HepG2 (cell line): Measurements from ENCODE around the gene ZNF428. TPM values are rescaled to one million over a fixed set of nuclear protein-coding genes. Genes with fewer than 3 reads are reported as not detected.

ENCODE experiments used
- ATAC-seq: fragments of 200-7000 bp; cut with Tn5 transposase; 3 replicates; pipeline ENCODE4 v1.9.1; 2020; ENCODE audit warnings: mild to moderate bottlenecking, moderate library complexity
- BruUV-seq: library from RNA; stranded (reverse); fragments of 400-500 nt; replicated peaks from 2 replicates; lab custom pipeline; 2021; lab: Mats Ljungman, UMichigan
- CTCF ChIA-PET: fragments of 300-600 bp; formaldehyde crosslinking; extraction: SDS; loops from one replicate; lab custom pipeline; 2021; ENCODE audit warnings: low total read pairs, inconsistent platforms, low intra/inter-chr PET ratio; lab: Yijun Ruan, JAX
- POLR2A ChIA-PET: fragments of 350-600 bp; sonication (Branson Sonifier 250); formaldehyde crosslinking; loops from one replicate; lab custom pipeline; 2020; ENCODE audit warnings: antibody characterized with exemption, inconsistent platforms; lab: Yijun Ruan, JAX
- DNase-seq: peaks from one replicate; pipeline ENCODE4 v3.0.0-alpha.2; 2015; ENCODE audit warnings: low spot score
- FAIRE-seq: peaks from 3 replicates; lab custom pipeline; 2011; peaks lifted over from hg19 to GRCh38; lab: Jason Lieb, UNC
- H2AFZ ChIP-seq: one replicate; pipeline ENCODE4 v1.6.1; 2011; ENCODE audit warnings: low read length, inconsistent platforms
- H3K27ac ChIP-seq: fragments of 300-600 bp; 3 replicates; pipeline ENCODE4 v1.8.0; 2011; ENCODE audit warnings: mixed run types, mild to moderate bottlenecking, mixed read lengths, low read length, inconsistent platforms; ENCODE audit not compliant: insufficient read depth; ENCODE audit errors: extremely low read length
- H3K27me3 ChIP-seq, 2 experiments: fragments of 200-600 bp in 1 of 2; 2 replicates in 1 of 2; 3 replicates in 1 of 2; pipeline versions ENCODE4 v1.6.0 to v1.8.0; 2011; ENCODE audit warnings: low read length in 2 of 2, mild to moderate bottlenecking in 2 of 2, moderate library complexity in 2 of 2, inconsistent platforms in 1 of 2; ENCODE audit not compliant: insufficient read depth in 2 of 2, control insufficient read depth in 1 of 2
- H3K36me3 ChIP-seq, 2 experiments: fragments of 200-600 bp in 1 of 2; replicated peaks in 1 of 2; 2 replicates in 1 of 2; 3 replicates in 1 of 2; pipeline versions ENCODE4 v1.5.1 to v1.8.0; 2011; ENCODE audit warnings: low read length in 2 of 2, inconsistent platforms in 1 of 2; ENCODE audit not compliant: insufficient read depth in 2 of 2, control insufficient read depth in 1 of 2
- H3K4me1 ChIP-seq: 2 replicates; pipeline ENCODE4 v1.5.1; 2012; ENCODE audit warnings: low read length, inconsistent platforms; ENCODE audit not compliant: insufficient read depth
- H3K4me2 ChIP-seq: 2 replicates; pipeline ENCODE4 v1.6.0; 2011; ENCODE audit warnings: low read depth, low read length, inconsistent platforms
- H3K4me3 ChIP-seq, 3 experiments: fragments of 200-600 bp in 1 of 3; sonication (generic), shearing (Covaris generic) in 1 of 3; replicated peaks in 1 of 3; 2 replicates each; pipeline ENCODE4 v1.5.1; 2011 to 2016; ENCODE audit warnings: low read length in 3 of 3, inconsistent platforms in 2 of 3, low read depth in 2 of 3, mild to moderate bottlenecking in 2 of 3, control low read depth in 1 of 3, mixed read lengths in 1 of 3; ENCODE audit not compliant: insufficient read depth in 1 of 3
- H3K79me2 ChIP-seq: one replicate; pipeline ENCODE4 v1.6.1; 2011; ENCODE audit warnings: low read length, inconsistent platforms; ENCODE audit not compliant: insufficient read depth
- H3K9ac ChIP-seq: 2 replicates; pipeline ENCODE4 v1.6.0; 2011; ENCODE audit warnings: mild to moderate bottlenecking, low read depth, low read length, inconsistent platforms; ENCODE audit not compliant: insufficient read depth
- H3K9me3 ChIP-seq: 2 replicates; pipeline ENCODE4 v1.5.1; 2012; ENCODE audit warnings: mild to moderate bottlenecking, low read length
- H4K20me1 ChIP-seq: 2 replicates; pipeline ENCODE4 v1.6.0; 2011; ENCODE audit warnings: inconsistent platforms, mild to moderate bottlenecking, low read length, moderate library complexity; ENCODE audit not compliant: insufficient read depth
- CAMTA2 ChIP-seq: sonication (generic); formaldehyde crosslinking; IDR thresholded peaks from 2 replicates; pipeline ENCODE4 v1.4.0; 2020; ENCODE audit warnings: mild to moderate bottlenecking, missing genetic modification reagents, borderline replicate concordance
- GLI4 ChIP-seq: sonication (generic); formaldehyde crosslinking; IDR thresholded peaks from 2 replicates; pipeline ENCODE4 v1.5.1; 2020; ENCODE audit warnings: missing genetic modification reagents, mild to moderate bottlenecking, moderate library complexity, borderline replicate concordance
- PTBP1 ChIP-seq: fragments of 200-400 bp; formaldehyde crosslinking; IDR thresholded peaks from 2 replicates; pipeline ENCODE4 v1.6.1; 2018; ENCODE audit warnings: low read length, low read depth; ENCODE audit not compliant: poor library complexity, severe bottlenecking
- SIN3A ChIP-seq: IDR thresholded peaks from 2 replicates; pipeline ENCODE4 v1.6.1; 2011; ENCODE audit warnings: low read depth, mild to moderate bottlenecking, control low read depth, low read length, borderline replicate concordance
- TAF1 ChIP-seq: sonication (generic); formaldehyde crosslinking; IDR thresholded peaks from 2 replicates; pipeline ENCODE4 v1.4.0; 2020; ENCODE audit warnings: missing genetic modification reagents
- ZFYVE20 ChIP-seq: sonication (generic); formaldehyde crosslinking; IDR thresholded peaks from 2 replicates; pipeline ENCODE4 v1.8.0; 2023; ENCODE audit warnings: low read depth, mild to moderate bottlenecking, moderate library complexity, missing genetic modification reagents, borderline replicate concordance
- WGBS: methylation state at CpG from one replicate; pipeline ENCODE4 v1.1.6; 2017; ENCODE audit warnings: low lambda C conversion rate; 5-methylcytosine and 5-hydroxymethylcytosine counted together
- in situ Hi-C: cut with HindIII; loops from 2 replicates; pipeline ENCODE4 v1.10.0; 2017; ENCODE audit warnings: low pct_unique_long_range_greater_than_20kb; ENCODE audit not compliant: extremely low pct_ligation_motif_present
- intact Hi-C: fragments of 100-400 bp; cut with micrococcal nuclease; formaldehyde crosslinking; loops from one replicate; pipeline ENCODE4 v1.10.0; 2022; ENCODE audit not compliant: unreplicated experiment
- polyA plus RNA-seq, 8 experiments: library from polyadenylated mRNA; depleted of rRNA in 3 of 8; stranded (reverse) in 7 of 8; unstranded in 1 of 8; fragments of >200 nt; fragmentation: Illumina TruSeq in 4 of 8; extraction: Trizol in 4 of 8; gene quantifications; 2 replicates each; pipeline versions ENCODE4 v1.2.1 to v1.2.3, GENCODE V29; 2011 to 2016; ENCODE audit warnings: low read depth in 4 of 8, missing spikeins in 1 of 8, mixed read lengths in 1 of 8; ENCODE audit not compliant: insufficient read depth in 1 of 8
- total RNA-seq, 5 experiments: library from RNA; depleted of rRNA; stranded (reverse); fragments of >200 nt; fragmentation: Illumina TruSeq; extraction: Trizol; gene quantifications; 2 replicates each; pipeline ENCODE4 v1.2.3, GENCODE V29; 2016; ENCODE audit warnings: low read depth in 1 of 5
- TF ChIP-seq, protein P1 (sequence below): sonication (generic); formaldehyde crosslinking; IDR thresholded peaks from 2 replicates; pipeline ENCODE4 v1.5.1; 2020; ENCODE audit warnings: mild to moderate bottlenecking, missing genetic modification reagents, moderate library complexity
- TF ChIP-seq, protein P2 (sequence below): sonication (generic); formaldehyde crosslinking; IDR thresholded peaks from one replicate; pipeline ENCODE4 v1.5.1; 2020; ENCODE audit warnings: mild to moderate bottlenecking, missing genetic modification reagents; ENCODE audit errors: not compliant biosample characterization
- TF ChIP-seq, protein P3 (sequence below): sonication (generic); formaldehyde crosslinking; IDR thresholded peaks from 2 replicates; pipeline ENCODE4 v1.8.0; 2022; ENCODE audit warnings: mild to moderate bottlenecking, missing genetic modification reagents, borderline replicate concordance

Gene ZNF428
- total and polyA plus RNA-seq, 2 of the 13 experiments (the other 11 are each of a cell fraction or from before 2014, with no cell fraction given), result 10.4 to 26.9 TPM

DNA sequence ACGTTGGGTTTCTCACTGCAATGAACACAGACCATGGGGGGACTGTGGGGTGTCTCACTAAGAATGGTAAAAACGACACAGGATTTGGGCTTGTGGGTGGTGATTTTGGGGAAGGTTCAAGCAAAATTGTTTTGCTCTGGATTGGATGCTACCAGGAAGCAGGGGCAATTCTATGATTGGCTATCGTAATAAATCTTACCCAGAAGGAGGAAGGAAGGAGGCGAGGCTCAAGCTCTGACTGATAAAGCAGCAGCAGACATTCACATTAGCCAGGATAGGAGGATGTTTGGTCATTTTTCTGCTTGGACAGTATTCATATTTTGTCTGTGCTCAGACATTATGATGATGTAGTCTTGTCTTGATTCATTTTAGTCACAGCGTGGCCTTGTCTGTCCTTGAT, 21.6 kb downstream of the ZNF428 start:
- 85% methylated on average over 5 of the region's 5 CpGs for WGBS
- no TSS peak for BruUV-seq
- no peak overlapping the region for H3K27ac ChIP-seq
- H2AFZ ChIP-seq, result no peak overlapping the region
- H3K4me3 ChIP-seq, result peak overlapping the region in 2 of 3 experiments; percentile 69 to 80; a peak in 3 of 6 replicates
- ChIA-PET POLR2A (interaction anchor here (1.0 kb wide), 1 partner anchor 37 kb away, joined by 3 read pairs; no protein-coding TSS in a partner anchor), CTCF (no interaction called here)
- peak overlapping the region; percentile 86 for H3K4me2 ChIP-seq
- peaks cover 19% of the 10 kb centered on the region for H3K4me1 ChIP-seq
- intact Hi-C loops, result loop anchor here (2.0 to 10.0 kb wide), 2 partner anchors 55 to 73 kb away; partner anchors contain the start of gene ETHE1
- H3K9ac ChIP-seq, result peak overlapping the region; percentile 88; the same call in 1 of the 2 replicates
- in situ Hi-C loops, result loop anchor here (5.0 kb wide), 1 partner anchor 54 kb away; no protein-coding TSS in a partner anchor
- FAIRE-seq (no peak), ATAC-seq (no peak), DNase-seq (no peak)
- peaks cover 27% of the 10 kb centered on the region for H3K79me2 ChIP-seq
- no peaks in the 10 kb centered on the region; a peak in 1 of 5 replicates for H3K27me3 ChIP-seq
- H4K20me1 ChIP-seq, result peaks cover 2% of the 10 kb centered on the region; the same call in 1 of the 2 replicates
- H3K9me3 ChIP-seq, result no peaks in the 10 kb centered on the region
- H3K36me3 ChIP-seq, result peaks cover 5 to 28% of the 10 kb centered on the region in 2 experiments; a peak in 4 of 5 replicates
- TF ChIP-seq SIN3A (no peak), PTBP1 (no peak), GLI4 (CRISPR knock-in tag) (no peak), TAF1 (CRISPR knock-in tag) (no peak), ZFYVE20 (CRISPR knock-in tag) (no peak), CAMTA2 (CRISPR knock-in tag) (no peak)
- TF ChIP-seq, protein P1, sequence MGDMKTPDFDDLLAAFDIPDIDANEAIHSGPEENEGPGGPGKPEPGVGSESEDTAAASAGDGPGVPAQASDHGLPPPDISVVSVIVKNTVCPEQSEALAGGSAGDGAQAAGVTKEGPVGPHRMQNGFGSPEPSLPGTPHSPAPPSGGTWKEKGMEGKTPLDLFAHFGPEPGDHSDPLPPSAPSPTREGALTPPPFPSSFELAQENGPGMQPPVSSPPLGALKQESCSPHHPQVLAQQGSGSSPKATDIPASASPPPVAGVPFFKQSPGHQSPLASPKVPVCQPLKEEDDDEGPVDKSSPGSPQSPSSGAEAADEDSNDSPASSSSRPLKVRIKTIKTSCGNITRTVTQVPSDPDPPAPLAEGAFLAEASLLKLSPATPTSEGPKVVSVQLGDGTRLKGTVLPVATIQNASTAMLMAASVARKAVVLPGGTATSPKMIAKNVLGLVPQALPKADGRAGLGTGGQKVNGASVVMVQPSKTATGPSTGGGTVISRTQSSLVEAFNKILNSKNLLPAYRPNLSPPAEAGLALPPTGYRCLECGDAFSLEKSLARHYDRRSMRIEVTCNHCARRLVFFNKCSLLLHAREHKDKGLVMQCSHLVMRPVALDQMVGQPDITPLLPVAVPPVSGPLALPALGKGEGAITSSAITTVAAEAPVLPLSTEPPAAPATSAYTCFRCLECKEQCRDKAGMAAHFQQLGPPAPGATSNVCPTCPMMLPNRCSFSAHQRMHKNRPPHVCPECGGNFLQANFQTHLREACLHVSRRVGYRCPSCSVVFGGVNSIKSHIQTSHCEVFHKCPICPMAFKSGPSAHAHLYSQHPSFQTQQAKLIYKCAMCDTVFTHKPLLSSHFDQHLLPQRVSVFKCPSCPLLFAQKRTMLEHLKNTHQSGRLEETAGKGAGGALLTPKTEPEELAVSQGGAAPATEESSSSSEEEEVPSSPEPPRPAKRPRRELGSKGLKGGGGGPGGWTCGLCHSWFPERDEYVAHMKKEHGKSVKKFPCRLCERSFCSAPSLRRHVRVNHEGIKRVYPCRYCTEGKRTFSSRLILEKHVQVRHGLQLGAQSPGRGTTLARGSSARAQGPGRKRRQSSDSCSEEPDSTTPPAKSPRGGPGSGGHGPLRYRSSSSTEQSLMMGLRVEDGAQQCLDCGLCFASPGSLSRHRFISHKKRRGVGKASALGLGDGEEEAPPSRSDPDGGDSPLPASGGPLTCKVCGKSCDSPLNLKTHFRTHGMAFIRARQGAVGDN (CRISPR knock-in tag), result no peak
- TF ChIP-seq, protein P2, sequence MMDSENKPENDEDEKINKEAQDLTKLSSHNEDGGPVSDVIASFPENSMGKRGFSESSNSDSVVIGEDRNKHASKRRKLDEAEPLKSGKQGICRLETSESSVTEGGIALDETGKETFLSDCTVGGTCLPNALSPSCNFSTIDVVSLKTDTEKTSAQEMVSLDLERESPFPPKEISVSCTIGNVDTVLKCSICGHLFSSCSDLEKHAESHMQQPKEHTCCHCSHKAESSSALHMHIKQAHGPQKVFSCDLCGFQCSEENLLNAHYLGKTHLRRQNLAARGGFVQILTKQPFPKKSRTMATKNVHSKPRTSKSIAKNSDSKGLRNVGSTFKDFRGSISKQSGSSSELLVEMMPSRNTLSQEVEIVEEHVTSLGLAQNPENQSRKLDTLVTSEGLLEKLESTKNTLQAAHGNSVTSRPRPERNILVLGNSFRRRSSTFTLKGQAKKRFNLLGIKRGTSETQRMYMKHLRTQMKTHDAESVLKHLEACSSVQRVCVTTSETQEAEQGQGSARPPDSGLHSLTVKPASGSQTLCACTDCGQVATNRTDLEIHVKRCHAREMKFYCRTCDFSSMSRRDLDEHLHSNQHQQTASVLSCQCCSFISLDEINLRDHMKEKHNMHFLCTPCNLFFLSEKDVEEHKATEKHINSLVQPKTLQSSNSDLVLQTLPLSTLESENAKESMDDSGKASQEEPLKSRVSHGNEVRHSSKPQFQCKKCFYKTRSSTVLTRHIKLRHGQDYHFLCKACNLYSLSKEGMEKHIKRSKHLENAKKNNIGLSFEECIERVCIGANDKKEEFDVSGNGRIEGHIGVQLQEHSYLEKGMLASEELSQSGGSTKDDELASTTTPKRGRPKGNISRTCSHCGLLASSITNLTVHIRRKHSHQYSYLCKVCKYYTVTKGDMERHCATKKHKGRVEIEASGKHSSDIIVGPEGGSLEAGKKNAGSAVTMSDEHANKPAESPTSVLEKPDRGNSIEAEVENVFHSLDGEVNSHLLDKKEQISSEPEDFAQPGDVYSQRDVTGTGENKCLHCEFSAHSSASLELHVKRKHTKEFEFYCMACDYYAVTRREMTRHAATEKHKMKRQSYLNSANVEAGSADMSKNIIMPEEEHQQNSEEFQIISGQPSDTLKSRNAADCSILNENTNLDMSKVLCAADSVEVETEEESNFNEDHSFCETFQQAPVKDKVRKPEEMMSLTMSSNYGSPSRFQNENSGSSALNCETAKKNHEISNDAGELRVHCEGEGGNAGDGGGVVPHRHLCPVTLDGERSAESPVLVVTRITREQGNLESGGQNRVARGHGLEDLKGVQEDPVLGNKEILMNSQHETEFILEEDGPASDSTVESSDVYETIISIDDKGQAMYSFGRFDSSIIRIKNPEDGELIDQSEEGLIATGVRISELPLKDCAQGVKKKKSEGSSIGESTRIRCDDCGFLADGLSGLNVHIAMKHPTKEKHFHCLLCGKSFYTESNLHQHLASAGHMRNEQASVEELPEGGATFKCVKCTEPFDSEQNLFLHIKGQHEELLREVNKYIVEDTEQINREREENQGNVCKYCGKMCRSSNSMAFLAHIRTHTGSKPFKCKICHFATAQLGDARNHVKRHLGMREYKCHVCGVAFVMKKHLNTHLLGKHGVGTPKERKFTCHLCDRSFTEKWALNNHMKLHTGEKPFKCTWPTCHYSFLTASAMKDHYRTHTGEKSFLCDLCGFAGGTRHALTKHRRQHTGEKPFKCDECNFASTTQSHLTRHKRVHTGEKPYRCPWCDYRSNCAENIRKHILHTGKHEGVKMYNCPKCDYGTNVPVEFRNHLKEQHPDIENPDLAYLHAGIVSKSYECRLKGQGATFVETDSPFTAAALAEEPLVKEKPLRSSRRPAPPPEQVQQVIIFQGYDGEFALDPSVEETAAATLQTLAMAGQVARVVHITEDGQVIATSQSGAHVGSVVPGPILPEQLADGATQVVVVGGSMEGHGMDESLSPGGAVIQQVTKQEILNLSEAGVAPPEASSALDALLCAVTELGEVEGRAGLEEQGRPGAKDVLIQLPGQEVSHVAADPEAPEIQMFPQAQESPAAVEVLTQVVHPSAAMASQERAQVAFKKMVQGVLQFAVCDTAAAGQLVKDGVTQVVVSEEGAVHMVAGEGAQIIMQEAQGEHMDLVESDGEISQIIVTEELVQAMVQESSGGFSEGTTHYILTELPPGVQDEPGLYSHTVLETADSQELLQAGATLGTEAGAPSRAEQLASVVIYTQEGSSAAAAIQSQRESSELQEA (CRISPR knock-in tag), result no peak
- TF ChIP-seq, protein P3, sequence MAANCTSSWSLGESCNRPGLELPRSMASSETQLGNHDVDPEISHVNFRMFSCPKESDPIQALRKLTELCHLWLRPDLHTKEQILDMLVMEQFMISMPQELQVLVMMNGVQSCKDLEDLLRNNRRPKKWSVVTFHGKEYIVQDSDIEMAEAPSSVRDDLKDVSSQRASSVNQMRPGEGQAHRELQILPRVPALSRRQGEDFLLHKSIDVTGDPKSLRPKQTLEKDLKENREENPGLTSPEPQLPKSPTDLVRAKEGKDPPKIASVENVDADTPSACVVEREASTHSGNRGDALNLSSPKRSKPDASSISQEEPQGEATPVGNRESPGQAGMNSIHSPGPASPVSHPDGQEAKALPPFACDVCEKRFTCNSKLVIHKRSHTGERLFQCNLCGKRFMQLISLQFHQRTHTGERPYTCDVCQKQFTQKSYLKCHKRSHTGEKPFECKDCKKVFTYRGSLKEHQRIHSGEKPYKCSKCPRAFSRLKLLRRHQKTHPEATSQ (CRISPR knock-in tag), result no peak
